Measurements from ENCODE around the gene NKX6-2.
"Not testable (repeated sequence)": the region's sequence is repeated elsewhere in the genome, so short reads cannot be mapped to it uniquely, and the experiment has no call there.

Gene NKX6-2

GRCh38 chr10:132785723-132786475 lies at the start of gene NKX6-2:
Gene NKX6-2, minus strand, starts transcription at chr10:132786147. Its CDS starts 199 bp downstream, at chr10:132785948.
- DNase-seq: no peak

- no peak for DNase-seq
These were observed 49.2 kb upstream of the NKX6-2 start for GRCh38 chr10:132834891-132835847.

GRCh38 chr10:132834311-132834761 lies 48.4 kb upstream of the NKX6-2 start:
- no peak for DNase-seq

- no peak for DNase-seq
These were observed 47.6 kb upstream of the NKX6-2 start for GRCh38 chr10:132833421-132834111.

GRCh38 chr10:132832186-132832969 lies 46.4 kb upstream of the NKX6-2 start:
- DNase-seq: no peak

GRCh38 chr10:132829403-132829802 lies 43.5 kb upstream of the NKX6-2 start:
- DNase-seq: no peak

- no peak for DNase-seq
These were observed 42.7 kb upstream of the NKX6-2 start for GRCh38 chr10:132828681-132829080.

GRCh38 chr10:132827861-132828539 lies 42.1 kb upstream of the NKX6-2 start:
- no peak for DNase-seq

- no peak for DNase-seq
These were observed 41.5 kb upstream of the NKX6-2 start for GRCh38 chr10:132827423-132827789.

GRCh38 chr10:132826524-132827422 lies 40.8 kb upstream of the NKX6-2 start:
- DNase-seq: no peak

- DNase-seq: not testable (repeated sequence)
These were observed 40.0 kb upstream of the NKX6-2 start for GRCh38 chr10:132825783-132826523.

GRCh38 chr10:132820056-132820455 lies 34.1 kb upstream of the NKX6-2 start:
- no peak for DNase-seq

- DNase-seq: no peak
These were observed 31.8 kb upstream of the NKX6-2 start for GRCh38 chr10:132817701-132818211.

GRCh38 chr10:132816718-132817117 lies 30.8 kb upstream of the NKX6-2 start:
- no peak for DNase-seq

- no peak for DNase-seq
These were observed 29.4 kb upstream of the NKX6-2 start for GRCh38 chr10:132815168-132815857.

GRCh38 chr10:132814469-132814856 lies 28.5 kb upstream of the NKX6-2 start:
- DNase-seq: no peak

- DNase-seq: no peak
These were observed 27.9 kb upstream of the NKX6-2 start for GRCh38 chr10:132813560-132814468.

- no peak for DNase-seq
These were observed 27.1 kb upstream of the NKX6-2 start for GRCh38 chr10:132813001-132813401.
